ENCODE data around the gene PPP6R2. TPM values are rescaled to one million over a fixed set of nuclear protein-coding genes. Genes with fewer than 3 reads are reported as not detected.
A peak's percentile ranks its signal among the peaks of the same experiment; 100 is the strongest.

The PPP6R2 gene
- total RNA-seq, 1 donor from 2014 or later = 62.8 TPM

- DNase-seq (ENCODE audit: extremely low spot score, unreplicated experiment) = no peak
- Mint-ChIP-seq H3K4me1 (ENCODE audit: unreplicated experiment) (peaks cover 3% of the 10 kb centered on the region), H3K27ac (no peak overlapping the region), H3K4me3 (no peak overlapping the region), H3K9me3 (no peaks in the 10 kb centered on the region), H3K36me3 (no peaks in the 10 kb centered on the region), H3K27me3 (no peaks in the 10 kb centered on the region)
- TF ChIP-seq CTCF (conservative IDR thresholded peaks at IDR 0.05) = no peak
Measured at GRCh38 chr22:50337262-50338041, 5.7 kb upstream of the PPP6R2 start.

DNA sequence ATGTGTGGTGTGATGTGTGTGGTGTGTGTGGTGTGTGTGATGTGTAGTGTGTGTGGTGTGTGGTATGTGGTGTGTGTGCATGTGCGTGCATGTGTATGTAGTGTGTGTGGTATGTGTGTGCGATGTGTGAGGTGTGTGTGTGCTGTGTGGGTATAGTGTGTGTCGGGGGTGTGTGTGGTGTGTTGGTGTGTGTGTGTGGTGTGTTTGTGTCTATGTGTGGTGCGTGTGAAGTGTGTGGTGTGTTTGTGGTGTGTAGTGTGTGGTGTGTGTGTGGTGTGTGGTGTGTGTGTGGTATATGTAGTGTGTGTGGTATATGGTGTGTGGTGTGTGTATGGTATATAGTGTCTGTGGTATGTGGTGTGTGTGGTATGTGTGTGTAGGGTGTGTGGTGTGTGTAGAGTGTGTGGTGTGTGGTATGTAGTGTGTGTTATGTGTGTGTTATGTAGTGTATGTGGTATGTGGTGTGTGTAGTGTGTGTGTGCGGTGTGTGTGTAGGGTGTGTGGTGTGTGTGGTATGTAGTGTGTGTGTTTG, 5.0 kb upstream of the PPP6R2 start:
- Mint-ChIP-seq H3K27ac (no peak overlapping the region), H3K36me3 (no peaks in the 10 kb centered on the region), H3K27me3 (no peaks in the 10 kb centered on the region), H3K4me3 (no peak overlapping the region), H3K9me3 (no peaks in the 10 kb centered on the region), H3K4me1 (ENCODE audit: unreplicated experiment) (peaks cover 5% of the 10 kb centered on the region)
- DNase-seq (ENCODE audit: extremely low spot score, unreplicated experiment) = no peak
- TF ChIP-seq CTCF (conservative IDR thresholded peaks at IDR 0.05) = no peak

DNA sequence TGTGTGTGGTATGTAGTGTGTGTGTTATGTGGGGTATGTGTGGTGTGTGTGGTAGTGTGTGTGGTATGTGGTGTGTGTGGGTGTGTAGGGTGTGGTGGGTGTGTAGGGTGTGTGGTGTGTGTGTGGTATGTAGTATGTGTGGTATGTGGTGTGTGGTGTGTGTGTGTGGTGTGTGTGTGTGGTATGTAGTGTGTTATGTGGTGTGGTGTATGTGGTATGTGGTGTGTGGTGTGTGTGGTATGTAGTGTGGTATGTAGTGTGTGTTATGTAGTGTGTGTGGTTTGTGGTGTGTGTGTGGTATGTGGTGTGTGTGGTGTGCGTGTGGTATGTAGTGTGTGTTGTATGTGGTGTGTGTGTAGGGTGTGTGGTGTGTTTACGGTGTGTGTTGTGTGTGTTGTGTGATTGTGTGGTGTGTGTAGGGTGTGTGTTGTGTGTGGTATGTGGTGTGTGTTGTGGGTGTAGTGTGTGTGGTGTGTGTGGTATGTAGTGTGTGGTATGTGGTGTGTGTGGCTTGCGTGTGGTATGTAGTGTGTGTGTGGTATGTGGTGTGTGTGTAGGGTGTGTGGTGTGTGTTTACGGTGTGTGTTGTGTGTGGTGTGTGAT, 4.2 kb upstream of the PPP6R2 start:
- no peak for TF ChIP-seq CTCF (conservative IDR thresholded peaks at IDR 0.05)

DNA sequence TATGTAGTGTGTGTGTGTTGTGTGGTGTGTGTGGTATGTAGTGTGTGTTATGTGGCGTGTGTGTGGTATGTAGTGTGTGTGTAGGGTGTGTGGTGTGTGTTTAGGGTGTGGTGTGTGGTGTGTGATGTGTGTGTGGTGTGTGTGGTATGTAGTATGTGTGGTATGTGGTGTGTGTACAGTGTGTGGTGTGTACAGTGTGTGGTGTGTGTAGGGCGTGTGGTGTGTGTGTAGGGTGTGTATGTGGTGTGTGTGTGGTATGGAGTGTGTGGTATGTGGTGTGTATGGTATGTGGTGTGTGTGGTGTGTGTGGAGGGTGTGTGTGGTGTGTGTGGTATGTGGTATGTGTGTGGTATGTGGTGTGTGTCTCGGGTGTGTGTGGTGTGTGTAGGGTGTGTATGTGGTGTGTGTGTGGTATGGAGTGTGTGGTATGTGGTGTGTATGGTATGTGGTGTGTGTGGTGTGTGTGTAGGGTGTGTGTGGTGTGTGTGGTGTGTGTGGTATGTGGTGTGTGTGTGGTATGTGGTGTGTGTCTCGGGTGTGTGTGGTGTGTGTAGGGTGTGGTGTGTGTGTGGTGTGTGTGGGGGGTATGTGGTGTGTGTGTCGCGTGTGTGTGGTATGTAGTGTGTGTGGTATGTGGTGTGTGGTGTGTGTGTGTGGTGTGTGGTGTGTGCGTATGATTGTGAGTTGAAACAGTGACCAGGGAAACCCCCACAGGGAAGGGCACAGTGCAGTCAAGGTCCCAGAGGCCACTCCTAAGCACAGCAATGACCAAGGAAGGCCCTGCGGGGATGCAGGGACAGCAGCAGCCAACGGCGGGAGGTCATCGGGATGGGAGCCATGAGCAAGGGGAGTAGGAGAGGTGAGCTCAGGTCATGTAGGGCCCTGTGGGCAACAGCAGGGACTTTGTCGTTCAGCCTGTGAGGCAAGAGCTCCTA, 2.9 kb upstream of the PPP6R2 start:
- no peak overlapping the region for H3K4me3 Mint-ChIP-seq
- H3K36me3 Mint-ChIP-seq = no peaks in the 10 kb centered on the region
- no peak for DNase-seq (ENCODE audit: extremely low spot score, unreplicated experiment)
- H3K27ac Mint-ChIP-seq = no peak overlapping the region
- TF ChIP-seq CTCF (conservative IDR thresholded peaks at IDR 0.05) = no peak
- peaks cover 5% of the 10 kb centered on the region for H3K4me1 Mint-ChIP-seq (ENCODE audit: unreplicated experiment)
- no peaks in the 10 kb centered on the region for H3K27me3 Mint-ChIP-seq
- H3K9me3 Mint-ChIP-seq = no peaks in the 10 kb centered on the region

More for the DNA sequence above, 4.2 kb upstream of the PPP6R2 start:
- no peak overlapping the region for H3K27ac Mint-ChIP-seq
- no peaks in the 10 kb centered on the region for H3K36me3 Mint-ChIP-seq
- DNase-seq (ENCODE audit: extremely low spot score, unreplicated experiment) = no peak
- no peaks in the 10 kb centered on the region for H3K9me3 Mint-ChIP-seq
- no peak overlapping the region for H3K4me3 Mint-ChIP-seq
- no peaks in the 10 kb centered on the region for H3K27me3 Mint-ChIP-seq
- peaks cover 5% of the 10 kb centered on the region for H3K4me1 Mint-ChIP-seq (ENCODE audit: unreplicated experiment)

DNA sequence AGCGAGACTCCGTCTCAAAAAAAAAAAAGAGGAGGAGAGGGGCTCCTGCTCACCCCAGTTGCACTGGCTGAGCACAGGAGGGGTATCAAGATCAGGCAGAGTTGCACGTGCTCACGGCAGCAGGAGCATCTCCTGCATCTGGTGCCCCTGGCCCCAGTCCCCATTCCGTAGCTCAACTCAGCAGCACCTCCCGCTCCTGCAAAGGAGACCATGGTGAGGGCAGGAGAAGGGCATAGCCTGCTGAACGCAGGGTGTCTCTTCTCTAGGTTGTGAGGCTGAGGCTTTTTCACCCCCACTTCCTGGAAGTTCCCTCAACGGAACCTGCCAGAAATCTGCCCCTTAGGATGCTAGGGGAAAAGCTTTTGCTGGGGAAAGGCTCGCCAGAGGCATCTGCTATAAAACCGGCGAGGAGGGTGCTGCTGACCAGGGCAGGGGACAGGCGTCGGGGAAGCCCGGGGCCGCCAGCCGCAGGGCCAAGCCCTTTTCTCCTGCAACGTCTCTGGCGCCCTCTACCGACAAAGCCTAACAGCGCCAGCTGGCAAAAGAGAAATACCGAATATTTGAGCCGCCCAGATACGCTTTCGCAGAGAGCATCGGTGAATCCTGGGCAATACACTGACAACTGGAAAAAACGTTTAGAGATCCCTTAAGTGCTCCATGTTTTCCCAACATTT, 1.0 kb upstream of the PPP6R2 start:
- H3K4me1 Mint-ChIP-seq (ENCODE audit: unreplicated experiment) = peaks cover 5% of the 10 kb centered on the region
- TF ChIP-seq CTCF (conservative IDR thresholded peaks at IDR 0.05) = peak; percentile 99
- H3K4me3 Mint-ChIP-seq = peak overlapping the region; percentile 90
- H3K27ac Mint-ChIP-seq = peak overlapping the region; percentile 92
- no peaks in the 10 kb centered on the region for H3K9me3 Mint-ChIP-seq
- no peaks in the 10 kb centered on the region for H3K27me3 Mint-ChIP-seq
- H3K36me3 Mint-ChIP-seq = no peaks in the 10 kb centered on the region
- peak; percentile 92 for DNase-seq (ENCODE audit: extremely low spot score, unreplicated experiment)

Measured in type B pancreatic cell (in vitro differentiated cells).